ENCODE results near the gene PAXIP1.

DNA sequence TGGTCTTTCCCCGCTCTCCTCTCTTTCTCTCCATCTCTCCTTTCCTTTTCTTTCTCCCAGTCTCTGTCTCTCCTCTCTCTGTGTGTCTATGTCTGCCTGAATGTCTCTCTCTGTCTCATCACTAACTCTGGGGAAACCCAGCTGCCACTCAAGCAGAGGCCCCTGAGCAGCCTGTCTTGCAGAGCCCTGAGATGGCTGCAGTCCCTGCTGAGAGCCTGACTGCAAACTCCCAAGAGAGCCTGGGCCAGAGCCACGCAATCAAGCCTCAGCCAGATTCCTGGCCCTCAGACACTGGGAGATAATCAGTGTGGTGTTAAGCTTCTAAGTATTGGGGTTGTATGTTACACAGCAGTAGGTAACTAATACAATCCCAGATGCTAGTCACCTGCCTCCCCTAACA, 91.5 kb downstream of the PAXIP1 start:
- TF ChIP-seq POLR2A (IDR thresholded peaks at IDR 0.05; ENCODE audit: low read depth, low read length) (no peak), TAF1 (IDR thresholded peaks at IDR 0.05; ENCODE audit: borderline replicate concordance, low read depth, low read length) (no peak), POLR2AphosphoS5 (IDR thresholded peaks at IDR 0.05; ENCODE audit: low read depth, low read length) (no peak)
